Stimulated activated CD4-positive, alpha-beta T cell treated with anti-CD3 and anti-CD28 coated beads, Interleukin-15, amount 100 ng/mL, for 48 hours (primary cell): ENCODE results near the gene PTGIS.

Experiments
- DNase-seq, 2 donors: peaks; one replicate each; pipeline ENCODE4 v3.0.0-alpha.2; 2020; ENCODE audit warnings: low read depth in 2 of 2

PTGIS gene

DNA sequence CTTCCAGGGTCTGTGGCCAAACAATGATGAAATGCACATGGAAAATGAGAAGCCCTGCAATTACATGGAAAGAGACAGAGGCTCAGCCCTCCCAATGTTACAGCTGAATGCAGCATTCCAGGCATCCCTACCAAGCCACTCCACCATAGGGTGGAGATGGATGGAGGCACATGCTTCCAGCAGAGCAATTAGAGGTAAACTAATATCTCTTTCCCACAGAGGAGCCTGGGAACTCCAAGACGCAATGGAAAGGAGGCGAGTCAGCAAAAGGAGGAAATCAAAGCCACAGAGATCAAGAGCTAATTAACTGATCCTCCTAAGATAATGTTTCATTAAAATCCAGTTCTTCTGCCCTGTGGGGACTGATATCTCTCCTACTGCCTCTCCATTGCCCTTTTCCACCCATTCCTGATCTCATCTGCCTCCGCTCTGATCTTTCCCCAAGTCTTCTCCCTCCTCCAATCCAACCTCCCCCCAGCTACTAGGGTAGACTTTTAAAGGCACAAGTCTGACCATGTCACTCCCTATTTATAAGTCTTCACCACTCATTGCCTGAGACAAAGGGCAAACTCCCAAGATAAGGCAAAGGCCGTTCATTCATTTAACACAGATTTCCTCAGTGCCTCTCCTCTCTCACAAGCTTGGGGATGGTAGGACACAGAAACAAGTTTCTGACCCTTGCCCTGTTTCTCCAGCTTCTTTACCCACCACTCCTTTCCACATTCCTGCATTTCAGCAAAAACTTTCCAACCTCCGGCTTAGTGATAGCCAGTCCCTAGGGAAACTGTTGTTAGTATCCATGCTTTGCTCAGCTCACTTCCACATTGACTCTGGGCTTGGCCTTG, 71.2 kb downstream of the PTGIS start:
- no peak for DNase-seq

DNA sequence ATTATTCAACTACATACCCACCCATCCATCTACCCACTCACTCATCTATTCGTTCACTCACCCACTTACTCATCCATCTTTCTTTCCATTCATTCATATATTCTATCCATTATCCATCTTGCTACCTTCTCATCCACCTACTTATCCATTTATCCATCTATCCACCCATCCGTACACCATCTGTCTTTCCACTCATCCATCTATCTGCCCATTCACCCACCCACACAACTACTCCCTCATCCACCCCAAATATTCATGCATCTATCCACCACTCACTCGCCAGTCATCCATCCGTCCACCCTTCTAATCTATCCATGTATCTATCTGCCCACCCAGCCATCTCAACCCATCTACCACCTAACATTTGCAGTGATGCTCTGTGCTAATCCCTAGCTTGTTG, 71.9 kb downstream of the PTGIS start:
- no peak for DNase-seq

DNA sequence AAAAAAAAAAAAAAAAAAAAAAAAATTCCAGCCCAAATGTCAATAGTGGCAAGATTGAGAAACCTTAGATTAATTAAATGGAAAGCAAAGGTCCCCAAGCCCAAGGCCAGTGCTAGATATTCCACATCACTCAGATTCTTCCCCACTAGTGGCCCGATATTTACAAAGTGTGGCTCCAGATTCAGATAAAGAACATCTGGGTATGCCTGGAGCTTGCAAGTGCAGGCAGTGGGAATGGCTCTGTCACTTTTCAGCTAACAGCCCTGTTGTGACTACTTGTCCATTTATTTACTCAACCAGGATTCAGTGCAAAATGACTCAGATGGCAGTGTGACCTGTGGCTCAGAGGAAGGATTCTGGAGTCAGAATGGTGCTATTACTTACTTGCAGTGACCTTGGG, 77.2 kb downstream of the PTGIS start:
- no peak for DNase-seq

DNA sequence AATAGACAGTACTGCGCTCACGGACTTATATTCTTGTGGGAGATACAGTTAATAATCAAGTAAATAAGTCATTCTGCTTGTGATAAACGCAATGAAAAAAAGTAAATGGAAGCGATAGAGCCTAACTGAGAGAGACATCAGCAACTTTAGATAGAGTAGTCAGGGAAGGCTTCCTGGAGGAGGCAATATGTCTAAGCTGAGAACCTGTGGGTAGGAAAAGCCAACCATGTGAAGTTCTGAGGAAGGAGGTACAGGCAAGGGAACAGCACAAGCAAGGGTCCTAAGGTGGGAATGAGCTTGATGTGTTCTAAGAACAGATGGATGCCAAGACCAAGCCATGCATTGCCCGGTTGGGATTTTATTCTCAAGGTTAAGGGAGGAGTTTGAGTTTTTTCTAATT, 78.2 kb downstream of the PTGIS start:
- no peak for DNase-seq

DNA sequence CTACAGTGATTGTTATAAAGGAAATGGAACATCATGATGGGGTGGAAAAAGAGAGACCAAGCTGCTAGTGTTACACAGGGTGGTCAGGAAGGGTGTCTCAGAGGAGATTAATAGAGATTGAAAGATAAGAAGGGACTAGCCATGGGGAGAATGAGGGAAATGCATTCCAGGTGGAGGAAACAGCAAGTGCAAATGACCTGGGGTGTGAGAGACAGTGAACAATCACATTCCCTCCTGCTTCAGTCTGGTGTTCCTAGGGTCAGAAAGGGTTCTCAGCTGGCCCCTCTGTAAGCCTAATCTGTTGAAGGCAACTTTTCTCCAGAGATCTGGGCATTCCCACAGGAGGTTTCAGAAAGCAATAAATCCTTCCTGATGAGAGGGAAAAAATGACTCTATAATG, 81.9 kb downstream of the PTGIS start:
- DNase-seq = no peak

DNA sequence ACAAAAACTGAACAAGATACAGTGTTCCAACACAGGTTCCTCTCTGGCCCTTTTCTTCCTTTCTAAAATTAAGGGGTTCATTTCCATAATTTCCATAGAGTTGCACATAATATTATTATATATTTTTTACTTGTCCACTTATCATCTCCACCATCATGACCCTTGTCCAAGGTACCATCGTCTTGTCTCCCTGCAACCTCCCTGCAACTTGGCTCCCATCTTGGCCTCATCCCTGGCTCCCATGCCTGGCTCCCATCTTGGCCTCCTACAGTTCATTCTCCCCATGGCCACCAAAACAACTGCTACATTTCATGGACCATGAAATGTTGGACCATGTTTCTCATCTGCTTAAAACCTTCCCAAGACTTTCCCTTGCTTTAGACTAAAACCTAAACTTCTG, 82.4 kb downstream of the PTGIS start:
- DNase-seq = no peak

DNA sequence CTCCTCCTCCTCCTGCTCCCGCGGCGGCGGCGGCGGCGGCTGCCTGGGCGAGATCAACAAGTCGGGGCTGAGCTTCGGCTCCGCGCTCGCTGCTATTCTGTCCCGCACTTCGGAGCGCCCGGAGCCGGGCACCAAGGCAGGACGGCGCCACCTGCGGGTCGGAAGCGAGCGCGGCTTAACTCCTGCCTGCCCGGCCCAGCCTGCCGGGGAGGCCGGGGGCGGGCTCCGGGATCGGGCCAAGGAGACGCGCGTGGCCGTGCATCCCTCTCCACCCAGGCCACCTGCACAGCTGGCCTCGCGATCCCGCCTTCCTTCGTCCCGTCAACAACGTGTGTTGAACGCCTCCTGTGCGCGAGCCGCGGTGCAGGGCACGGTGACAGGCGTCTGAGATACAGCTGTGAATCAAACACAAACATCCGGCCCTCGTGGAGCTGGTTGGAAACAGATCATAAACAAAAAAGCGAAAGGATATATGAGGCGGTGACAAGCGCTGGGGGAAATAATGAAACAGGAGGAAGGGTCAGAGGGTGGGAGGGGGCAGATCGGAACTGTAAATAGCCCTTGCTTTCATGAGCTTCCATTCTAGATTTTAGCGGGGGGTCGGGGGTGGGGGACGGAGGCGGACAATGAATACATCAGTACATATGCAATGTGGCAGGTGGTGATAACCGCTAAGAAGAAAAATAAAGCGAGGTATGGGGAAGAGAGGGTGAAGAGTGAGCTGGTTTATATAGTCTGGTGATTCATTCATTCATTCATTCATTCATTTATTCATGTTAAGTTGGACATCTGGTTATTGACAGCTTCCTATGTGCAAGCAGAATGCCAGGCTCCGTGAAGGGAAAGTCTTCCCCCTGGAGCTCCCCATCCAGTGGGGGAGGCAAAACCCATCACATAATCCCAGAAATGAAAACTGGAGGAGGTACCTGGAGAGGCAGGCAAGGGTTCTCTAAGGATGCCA, 83.5 kb downstream of the PTGIS start:
- DNase-seq = peak; percentile 44 to 63

DNA sequence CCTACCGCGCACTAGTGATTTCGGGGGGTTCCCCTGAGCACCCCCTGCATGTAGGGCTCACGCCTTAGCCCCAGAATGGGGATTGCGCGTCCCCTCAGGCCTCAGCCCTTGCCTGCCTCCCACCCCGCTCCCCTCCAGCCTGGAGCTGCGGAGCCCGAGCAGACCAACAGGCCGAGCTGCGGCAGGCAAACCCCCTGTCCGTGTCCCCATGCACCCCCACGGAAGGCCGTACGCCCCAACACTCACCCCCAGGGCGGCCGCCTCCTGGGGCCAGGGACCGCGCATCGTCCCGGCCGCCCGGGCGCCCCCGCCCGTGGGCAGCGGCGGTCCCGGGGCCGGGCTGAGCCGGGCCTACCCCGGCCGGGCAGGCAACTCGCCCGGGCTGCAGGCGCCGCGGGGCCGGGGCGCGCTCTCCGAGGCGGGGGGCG, 84.2 kb downstream of the PTGIS start:
- DNase-seq = no peak

DNA sequence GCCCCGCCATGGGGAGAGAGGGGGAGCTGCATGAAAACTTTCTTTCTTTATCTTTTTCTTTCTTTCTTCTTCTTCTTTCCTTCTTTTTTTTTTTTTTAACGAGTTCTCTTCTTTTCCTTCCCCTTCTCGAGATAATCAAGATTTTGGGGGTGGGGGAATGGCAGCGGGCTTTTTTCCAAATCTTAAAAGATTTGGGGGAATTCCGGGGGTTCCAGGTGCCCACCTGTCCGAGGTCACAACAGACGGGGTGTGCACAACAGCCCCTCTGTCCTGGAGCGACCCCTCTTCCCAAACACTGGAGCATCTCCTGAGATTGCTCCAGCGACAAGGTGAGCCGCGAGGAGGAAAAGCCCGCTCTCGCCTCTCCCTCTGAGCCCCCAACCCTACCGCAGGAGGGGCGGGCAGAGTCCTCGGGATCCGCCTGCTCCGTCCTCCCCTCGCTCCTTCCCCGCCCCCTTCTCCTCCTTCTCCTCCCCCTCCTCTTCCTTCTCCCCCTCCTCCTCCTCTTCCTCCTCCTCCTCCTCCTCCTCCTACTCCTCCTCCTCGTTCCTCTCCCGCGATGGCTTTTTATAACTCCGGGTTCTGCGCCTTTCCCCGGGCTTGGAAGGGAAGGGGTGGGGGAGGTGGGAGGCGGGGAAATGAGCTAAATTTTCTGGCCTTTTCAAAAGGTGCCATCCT, 84.8 kb downstream of the PTGIS start:
- DNase-seq = no peak

DNA sequence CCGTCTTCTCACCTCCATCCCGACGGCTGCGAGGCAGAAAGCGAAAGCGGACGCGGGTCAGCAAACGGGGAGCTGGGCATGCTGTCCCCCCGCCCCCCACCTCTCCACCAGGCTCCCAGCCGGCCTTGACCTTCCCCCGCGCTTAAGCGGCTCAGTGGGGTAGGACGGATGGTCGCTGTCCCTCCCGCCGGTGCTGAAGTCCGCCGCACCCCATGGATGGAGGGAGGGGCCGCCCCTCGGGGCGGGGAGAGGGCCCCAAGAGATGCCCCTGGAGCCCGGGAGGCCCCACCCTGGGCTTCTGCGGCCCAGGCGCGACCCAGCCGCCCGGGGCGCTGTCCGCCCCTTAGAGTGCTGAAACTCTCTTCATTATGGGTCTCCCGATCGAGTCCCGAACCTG, 85.3 kb downstream of the PTGIS start, which contains the start of gene KCNB1:
KCNB1 (minus strand) TSS at position 48 of the 397 bp plus-strand sequence. CDS start 188 bp downstream, outside the sequence.
- peak in 1 of 2 donors; percentile 9 for DNase-seq

DNA sequence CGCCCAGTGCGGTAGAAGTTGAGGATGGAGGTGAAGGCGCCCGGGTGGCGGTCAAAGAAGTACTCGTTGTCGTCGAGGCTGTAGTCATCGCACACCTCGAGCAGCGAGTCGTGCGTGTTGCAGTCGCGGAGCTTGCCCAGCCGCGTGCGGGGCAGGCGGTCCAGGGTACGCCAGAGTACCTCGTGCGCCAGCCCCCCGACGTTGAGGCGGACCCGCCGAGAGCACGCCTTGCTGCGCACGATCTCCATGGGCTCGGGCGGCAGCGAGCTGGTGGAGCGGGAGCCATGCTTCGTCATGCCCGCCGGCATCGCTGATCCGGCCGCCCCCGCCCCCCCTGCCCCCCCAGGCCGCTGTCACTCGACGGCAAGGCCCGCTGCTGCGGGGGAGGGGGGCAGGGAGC, 85.8 kb downstream of the PTGIS start:
- DNase-seq = no peak

DNA sequence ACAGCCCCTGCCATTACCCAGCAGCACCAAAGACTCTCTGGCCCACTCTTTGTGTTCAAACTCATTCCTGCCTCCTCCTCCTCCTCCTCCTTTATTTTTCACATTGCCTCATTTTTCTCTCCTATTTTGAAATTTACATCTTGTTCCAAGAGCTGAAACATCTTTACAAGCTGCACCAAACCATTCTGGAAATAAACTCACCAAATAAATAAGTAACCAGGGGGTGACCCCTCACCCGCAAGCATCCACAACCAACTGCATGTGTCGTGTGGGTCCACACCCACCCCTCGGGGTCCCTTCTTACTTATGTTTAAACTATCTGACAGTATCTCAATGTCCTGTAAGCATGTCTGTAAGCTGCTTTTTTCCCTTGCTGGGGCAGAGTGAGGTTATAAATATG, 86.8 kb downstream of the PTGIS start:
- no peak for DNase-seq

DNA sequence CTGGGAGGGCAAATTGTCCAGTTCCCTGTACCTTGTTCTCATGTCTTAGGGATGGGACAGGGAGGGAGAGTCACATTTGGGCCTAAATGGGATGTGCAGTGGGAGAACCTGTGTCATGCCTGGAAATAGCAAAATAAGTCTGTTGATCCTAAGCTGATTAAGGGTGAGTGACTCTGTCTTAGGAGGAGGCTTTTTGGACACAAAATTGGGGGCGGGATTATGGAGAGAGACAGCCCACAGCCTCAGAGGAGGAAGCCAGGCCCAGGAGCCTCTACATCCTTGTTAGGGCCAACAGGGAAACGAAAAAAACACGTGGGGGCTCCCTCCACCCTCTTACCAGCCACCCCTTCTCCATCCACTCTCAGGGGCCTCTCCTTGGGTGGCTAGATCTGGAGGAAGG, 87.7 kb downstream of the PTGIS start:
- no peak for DNase-seq

DNA sequence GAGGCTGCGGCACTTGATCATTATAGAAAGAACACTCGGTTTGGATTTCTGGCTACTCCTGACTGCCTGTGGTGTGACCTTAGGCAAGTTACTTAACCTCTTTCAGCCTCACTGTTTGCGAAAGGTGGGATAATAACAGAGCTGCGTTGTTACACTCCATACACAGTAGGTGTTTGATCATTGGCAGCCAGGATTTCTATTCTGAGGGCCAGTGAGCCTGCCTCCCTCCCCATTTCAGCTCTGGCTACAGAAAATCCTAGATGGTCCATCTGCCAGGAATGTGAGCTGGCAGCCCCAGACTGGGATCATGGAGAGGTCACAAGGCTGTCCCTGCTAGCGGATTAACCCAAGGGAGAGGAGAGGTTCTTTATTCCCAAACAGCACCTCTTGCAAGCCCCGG, 88.2 kb downstream of the PTGIS start:
- no peak for DNase-seq

DNA sequence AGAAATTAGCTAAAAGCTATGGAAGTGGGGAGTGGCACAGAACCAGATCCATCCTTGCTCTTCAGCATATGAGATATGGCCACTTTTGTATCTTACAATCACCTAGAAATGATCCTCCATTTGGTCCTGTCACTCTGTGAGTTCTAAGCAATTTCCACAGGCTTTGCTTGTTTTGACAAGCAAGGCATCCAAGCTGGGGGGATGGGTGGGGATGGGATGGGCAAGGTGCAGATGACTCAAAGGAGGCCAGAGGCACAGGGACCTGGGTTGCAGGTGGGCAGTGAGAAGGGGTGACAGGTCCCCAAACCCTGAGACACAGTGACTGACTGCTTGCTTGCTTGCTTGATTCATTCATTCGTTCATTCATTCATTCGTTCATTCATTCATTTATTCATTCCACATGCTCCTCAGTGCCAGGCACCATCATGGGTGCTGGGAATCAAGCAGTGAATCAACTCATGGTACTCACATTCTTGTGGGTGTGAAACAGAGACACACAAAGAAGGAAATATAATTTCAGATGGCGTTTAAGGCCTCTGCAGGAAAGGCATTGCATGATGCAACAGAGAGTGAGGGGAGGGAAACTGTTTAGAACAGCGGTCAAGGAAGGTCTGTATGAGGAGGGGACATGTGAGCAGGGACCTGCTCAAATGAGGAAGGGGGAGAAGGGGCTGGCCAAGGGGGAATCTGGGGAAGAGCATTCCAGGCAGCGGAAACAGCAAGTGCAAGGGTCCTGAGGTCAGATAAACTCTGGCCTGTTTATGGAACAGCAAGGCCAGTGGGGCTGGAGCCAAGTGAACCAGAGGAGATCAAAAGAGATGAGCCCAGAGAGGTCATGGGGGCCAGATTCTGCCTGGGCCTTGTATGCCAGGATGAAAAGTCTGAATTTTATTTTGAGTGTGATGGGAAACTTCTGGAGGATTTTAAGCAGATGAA, 88.9 kb downstream of the PTGIS start:
- DNase-seq = no peak

DNA sequence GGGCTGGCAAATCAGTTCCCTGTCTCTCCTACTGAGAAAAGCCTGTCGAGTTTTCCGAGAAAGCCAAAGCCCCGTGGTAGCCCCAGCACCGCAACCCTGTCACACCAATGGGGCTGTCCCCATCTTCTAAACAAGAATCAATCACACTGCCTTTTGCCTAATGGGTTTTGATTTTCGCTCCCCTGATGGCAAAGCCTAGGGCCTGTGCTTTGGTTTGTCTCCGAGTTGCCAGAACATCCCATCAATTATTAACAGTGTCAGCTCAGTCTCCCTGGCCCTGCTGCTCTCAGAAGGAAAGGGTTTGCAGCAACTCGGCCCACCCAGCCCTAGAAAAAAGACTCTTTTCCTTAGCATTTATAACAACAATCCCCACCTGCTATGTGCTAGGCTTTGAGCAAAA, 89.7 kb downstream of the PTGIS start:
- no peak for DNase-seq

DNA sequence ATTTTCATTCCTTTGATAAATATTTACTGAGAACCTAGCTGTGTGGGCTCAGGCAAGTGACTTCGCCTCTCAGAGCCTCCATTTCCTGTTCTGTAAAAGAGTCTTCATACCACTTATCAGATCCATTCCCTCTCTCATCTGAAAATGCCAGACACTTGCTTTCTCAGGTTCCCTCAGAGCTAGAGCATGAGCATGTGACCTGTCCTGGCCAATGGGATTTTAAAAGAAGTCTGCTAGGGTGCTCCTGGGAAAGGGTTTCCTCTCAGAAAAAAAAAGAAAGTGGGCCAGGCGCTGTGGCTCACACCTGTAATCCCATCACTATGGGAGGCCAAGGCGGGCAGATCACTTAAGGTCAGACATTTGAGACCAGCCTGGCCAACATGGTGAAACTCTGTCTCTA, 90.7 kb downstream of the PTGIS start:
- no peak for DNase-seq

DNA sequence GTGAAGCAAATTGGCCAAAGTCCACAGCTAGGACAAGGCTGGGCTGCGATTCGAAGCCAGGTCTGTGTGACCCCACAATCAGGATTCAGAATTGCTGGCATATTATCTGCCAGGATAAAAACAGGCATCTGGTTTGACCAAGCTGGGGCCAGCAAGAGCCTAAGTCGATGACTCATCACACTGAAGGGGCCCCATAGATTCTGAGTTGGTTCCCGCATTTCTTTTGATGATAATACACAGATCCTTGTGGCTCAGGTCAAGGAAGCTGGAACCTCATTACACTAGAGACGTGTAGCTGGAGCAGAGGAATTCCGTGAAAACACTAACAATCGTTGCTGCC, 92.0 kb downstream of the PTGIS start:
- DNase-seq = no peak

DNA sequence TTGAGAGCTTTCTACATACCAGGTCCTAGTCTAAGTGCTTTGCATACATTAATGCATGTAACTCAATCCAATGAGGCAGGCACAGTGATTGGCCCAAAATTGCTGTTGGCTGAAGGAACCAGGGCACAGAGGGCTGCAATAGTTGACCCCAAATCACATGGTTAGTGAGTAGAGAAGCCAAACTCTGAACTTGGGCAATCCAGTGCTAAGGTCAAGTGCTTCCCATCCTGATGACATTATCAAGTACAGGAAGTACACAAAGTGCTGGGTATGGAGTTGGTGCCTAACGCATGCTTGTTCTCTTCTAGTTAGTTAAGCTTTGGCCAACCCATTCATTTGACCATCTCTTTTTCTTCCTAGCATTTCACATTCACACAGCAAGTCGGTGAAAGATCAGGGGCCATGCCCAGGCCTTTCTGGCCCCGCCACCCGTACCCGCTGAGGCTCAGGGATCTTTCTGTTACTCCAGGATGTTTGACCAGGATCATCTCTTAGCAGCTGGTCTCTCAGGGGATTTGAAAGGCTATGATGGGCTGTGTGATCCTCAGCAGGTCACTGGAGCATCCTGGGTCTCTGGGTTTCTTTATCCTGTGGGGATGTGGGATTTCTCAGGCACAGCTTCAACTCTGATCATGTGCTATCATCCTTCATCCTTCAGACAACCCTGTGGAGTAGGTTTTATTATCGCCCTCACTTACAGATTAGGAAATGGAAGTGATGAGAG, 92.5 kb downstream of the PTGIS start:
- DNase-seq = no peak

DNA sequence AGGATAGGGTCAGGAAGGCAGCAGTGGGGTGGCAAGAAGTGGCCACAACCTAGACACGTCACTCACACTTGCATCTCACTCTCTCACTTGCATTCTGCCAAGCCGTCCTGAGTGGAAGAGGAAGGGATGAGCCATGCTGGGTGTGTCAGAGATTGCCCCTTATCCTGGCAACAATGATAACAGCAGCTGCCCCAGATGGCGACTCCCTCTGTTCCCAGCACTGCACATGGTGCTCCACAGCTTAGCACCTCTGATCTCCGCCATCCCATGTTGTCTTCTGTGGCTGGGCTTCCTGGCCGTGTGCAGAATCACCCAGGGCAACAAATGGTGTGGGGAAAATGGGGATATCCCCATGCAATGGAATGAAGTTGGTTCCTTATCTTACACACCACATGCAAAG, 96.5 kb downstream of the PTGIS start:
- DNase-seq = no peak
